OCI-LY3 (cell line): ENCODE measurements around the gene MRPL55.
A peak's percentile ranks its signal among the peaks of the same experiment; 100 is the strongest.

ENCODE experiments used
- H2AFZ ChIP-seq: fragments of 200-600, 300-600 bp; shearing (Covaris generic); 2 replicates; pipeline ENCODE4 v1.6.0; 2014; ENCODE audit warnings: antibody characterized with exemption, low read depth, low read length
- H3K27ac ChIP-seq: fragments of 200-600, 300-600 bp; sonication (generic); 2 replicates; pipeline ENCODE4 v1.5.1; 2014; ENCODE audit warnings: mild to moderate bottlenecking, low read length, moderate library complexity, mixed read lengths
- H3K27me3 ChIP-seq: fragments of 200-600, 300-600 bp; sonication (generic); 2 replicates; pipeline ENCODE4 v1.6.1; 2014; ENCODE audit warnings: low read depth, low read length, mixed read lengths
- H3K36me3 ChIP-seq: fragments of 200-600, 300-600 bp; sonication (generic); replicated peaks from 2 replicates; pipeline ENCODE3; 2014; ENCODE audit warnings: low read depth, low read length, mixed read lengths
- H3K4me1 ChIP-seq: fragments of 300-600, 200-600 bp; sonication (generic); 2 replicates; pipeline ENCODE4 v1.6.1; 2014; ENCODE audit warnings: low read length, mixed read lengths
- H3K4me2 ChIP-seq: fragments of 200-600, 300-600 bp; sonication (generic); 2 replicates; pipeline ENCODE4 v1.6.1; 2014; ENCODE audit warnings: low read length, mixed read lengths
- H3K4me3 ChIP-seq: fragments of 300-600, 200-600 bp; sonication (generic); 2 replicates; pipeline ENCODE4 v1.5.1; 2014; ENCODE audit warnings: antibody characterized with exemption, mild to moderate bottlenecking, low read length, moderate library complexity
- H3K79me2 ChIP-seq: fragments of 300-600, 200-600 bp; shearing (Covaris generic); 2 replicates; pipeline ENCODE4 v1.6.1; 2014; ENCODE audit warnings: mild to moderate bottlenecking, low read length, mixed read lengths
- H3K9ac ChIP-seq: fragments of 300-600, 200-600 bp; shearing (Covaris generic); 2 replicates; pipeline ENCODE4 v1.6.0; 2014; ENCODE audit warnings: mild to moderate bottlenecking, low read length, moderate library complexity
- H3K9me3 ChIP-seq: fragments of 200-600, 300-600 bp; shearing (Covaris generic); 2 replicates; pipeline ENCODE4 v1.6.1; 2014; ENCODE audit warnings: low read length, mixed read lengths; ENCODE audit not compliant: insufficient read depth
- H4K20me1 ChIP-seq: fragments of 200-600, 300-600 bp; sonication (generic); 2 replicates; pipeline ENCODE4 v1.6.1; 2016; ENCODE audit warnings: low read length, mixed read lengths; ENCODE audit not compliant: insufficient read depth
- CTCF ChIP-seq: fragments of 200-600, 300-600 bp; sonication (generic); IDR thresholded peaks from 2 replicates; pipeline ENCODE4 v1.5.1; 2014; ENCODE audit warnings: antibody characterized with exemption, low read length, low read depth
- EZH2phosphoT487 ChIP-seq: fragments of 200-600 bp; shearing (Covaris generic); IDR thresholded peaks from 2 replicates; pipeline ENCODE4 v1.6.1; 2018; ENCODE audit warnings: antibody characterized with exemption, mixed run types, low read depth

MRPL55 gene

GRCh38 chr1:228090613-228091081 is 18.5 kb downstream of the MRPL55 start:
- H3K4me3 ChIP-seq = no peak overlapping the region
- H3K27me3 ChIP-seq = no peaks in the 10 kb centered on the region
- peaks cover 100% of the 10 kb centered on the region for H3K79me2 ChIP-seq
- peaks cover 100% of the 10 kb centered on the region for H4K20me1 ChIP-seq
- H3K9ac ChIP-seq = no peak overlapping the region
- peaks cover 16% of the 10 kb centered on the region; the same call in 1 of the 2 replicates for H3K9me3 ChIP-seq
- no peak overlapping the region for H3K27ac ChIP-seq
- H2AFZ ChIP-seq = no peak overlapping the region
- H3K4me2 ChIP-seq = no peak overlapping the region
- TF ChIP-seq EZH2phosphoT487 (no peak), CTCF (no peak)
- H3K36me3 ChIP-seq = peaks cover 90% of the 10 kb centered on the region
- H3K4me1 ChIP-seq = peaks cover 39% of the 10 kb centered on the region

GRCh38 chr1:228089519-228090380 is 19.3 kb downstream of the MRPL55 start:
- Histone ChIP-seq H3K9me3 (peaks cover 15% of the 10 kb centered on the region; the same call in 1 of the 2 replicates), H4K20me1 (peaks cover 100% of the 10 kb centered on the region), H3K9ac (no peak overlapping the region), H3K4me2 (peak overlapping the region; percentile 13), H3K27me3 (no peaks in the 10 kb centered on the region), H3K4me1 (peaks cover 48% of the 10 kb centered on the region), H3K4me3 (no peak overlapping the region), H3K27ac (no peak overlapping the region), H2AFZ (no peak overlapping the region), H3K36me3 (peaks cover 91% of the 10 kb centered on the region), H3K79me2 (peaks cover 100% of the 10 kb centered on the region)
- TF ChIP-seq EZH2phosphoT487 = no peak
- TF ChIP-seq CTCF = no peak

GRCh38 chr1:228088586-228089498 is 20.3 kb downstream of the MRPL55 start:
- Histone ChIP-seq H3K79me2 (peaks cover 100% of the 10 kb centered on the region), H3K9ac (no peak overlapping the region), H3K4me1 (peaks cover 57% of the 10 kb centered on the region), H3K9me3 (peaks cover 6% of the 10 kb centered on the region; the same call in 1 of the 2 replicates), H4K20me1 (peaks cover 100% of the 10 kb centered on the region), H3K27ac (no peak overlapping the region), H3K27me3 (no peaks in the 10 kb centered on the region), H3K36me3 (peaks cover 91% of the 10 kb centered on the region), H3K4me3 (no peak overlapping the region), H2AFZ (no peak overlapping the region), H3K4me2 (peak overlapping the region; percentile 13)
- TF ChIP-seq EZH2phosphoT487 (no peak), CTCF (no peak)
